ENCODE data around the gene MTA1.

The MTA1 gene

DNA sequence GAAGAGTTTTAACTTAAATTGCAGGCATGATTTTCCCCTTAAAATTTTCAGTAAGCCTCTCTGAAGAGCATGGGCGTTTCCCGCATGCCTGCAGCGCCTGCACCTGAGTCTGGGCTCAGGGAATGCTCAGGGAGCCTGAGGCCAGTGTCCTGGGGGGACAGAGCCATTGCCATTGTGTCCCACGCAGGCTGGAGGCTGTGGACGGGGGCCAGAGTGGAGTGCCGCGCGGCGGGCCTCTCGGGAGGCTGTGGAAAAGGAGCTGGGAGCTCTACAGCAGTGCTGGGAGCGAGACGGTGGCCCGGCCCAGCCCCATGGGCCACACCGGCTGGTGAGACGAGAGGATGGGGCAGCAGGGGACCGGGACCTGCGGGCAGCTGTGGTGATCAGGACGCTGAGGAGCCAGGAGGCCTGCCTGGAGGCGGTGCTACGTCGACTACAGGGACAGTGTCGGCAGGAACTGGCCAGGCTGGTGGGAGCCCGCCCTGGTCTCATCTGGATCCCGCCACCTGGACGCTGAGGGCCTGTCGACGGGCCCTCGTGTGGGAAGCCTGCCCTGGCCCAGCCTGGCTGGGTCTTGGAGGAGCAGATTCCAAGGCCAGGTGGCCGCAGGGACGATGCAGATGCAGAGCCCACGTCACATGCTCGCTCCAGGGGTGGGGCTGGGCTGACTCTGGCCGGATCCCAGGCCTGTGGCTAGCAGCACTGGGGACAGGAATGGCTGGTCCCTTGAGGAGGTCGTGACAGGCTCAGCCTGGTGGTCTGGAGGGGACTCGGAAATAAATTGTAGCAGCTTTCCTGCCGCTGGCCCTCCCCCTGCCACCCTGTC, 79.0 kb downstream of the MTA1 start:
- no peak for DNase-seq (ENCODE audit: low spot score)

DNA sequence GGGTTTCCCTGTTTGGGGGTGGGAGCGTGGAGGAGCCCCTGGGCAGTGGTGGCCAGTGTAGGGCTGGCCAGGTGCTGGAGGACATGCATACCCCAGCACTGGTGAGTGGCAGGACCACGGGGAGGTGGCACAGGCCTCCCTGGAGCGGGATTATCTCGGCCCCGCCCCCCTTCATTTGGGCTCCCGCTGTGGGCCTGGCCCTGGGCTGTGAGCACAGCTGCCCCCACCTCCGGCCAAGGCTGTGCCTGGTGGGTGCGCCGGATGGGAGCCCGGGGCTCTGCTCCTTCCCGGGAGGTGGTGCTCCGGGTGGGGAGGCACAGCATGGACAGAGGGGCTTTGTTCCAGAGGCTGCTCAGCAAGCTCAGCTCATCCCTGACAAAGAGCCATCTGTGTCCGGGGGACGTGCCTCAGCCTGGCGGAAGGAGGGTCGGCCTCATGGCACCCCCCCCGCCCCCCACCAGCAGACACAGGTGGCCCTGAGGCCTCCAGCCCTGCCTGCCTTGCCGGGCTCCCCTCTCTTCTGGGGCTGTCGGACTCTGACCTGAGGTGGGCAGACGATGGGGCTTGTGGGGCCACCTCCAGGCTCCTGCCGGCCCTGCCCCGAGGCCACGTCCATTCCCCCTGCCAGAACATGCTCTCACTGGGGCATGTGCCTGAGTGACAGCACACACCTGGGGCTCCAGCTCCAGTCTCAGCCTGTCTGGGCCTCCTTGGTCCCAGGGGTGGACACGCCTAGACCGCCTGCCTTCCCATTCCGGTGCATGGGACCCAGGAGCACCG, 79.8 kb downstream of the MTA1 start:
- no peak for DNase-seq (ENCODE audit: low spot score)

DNA sequence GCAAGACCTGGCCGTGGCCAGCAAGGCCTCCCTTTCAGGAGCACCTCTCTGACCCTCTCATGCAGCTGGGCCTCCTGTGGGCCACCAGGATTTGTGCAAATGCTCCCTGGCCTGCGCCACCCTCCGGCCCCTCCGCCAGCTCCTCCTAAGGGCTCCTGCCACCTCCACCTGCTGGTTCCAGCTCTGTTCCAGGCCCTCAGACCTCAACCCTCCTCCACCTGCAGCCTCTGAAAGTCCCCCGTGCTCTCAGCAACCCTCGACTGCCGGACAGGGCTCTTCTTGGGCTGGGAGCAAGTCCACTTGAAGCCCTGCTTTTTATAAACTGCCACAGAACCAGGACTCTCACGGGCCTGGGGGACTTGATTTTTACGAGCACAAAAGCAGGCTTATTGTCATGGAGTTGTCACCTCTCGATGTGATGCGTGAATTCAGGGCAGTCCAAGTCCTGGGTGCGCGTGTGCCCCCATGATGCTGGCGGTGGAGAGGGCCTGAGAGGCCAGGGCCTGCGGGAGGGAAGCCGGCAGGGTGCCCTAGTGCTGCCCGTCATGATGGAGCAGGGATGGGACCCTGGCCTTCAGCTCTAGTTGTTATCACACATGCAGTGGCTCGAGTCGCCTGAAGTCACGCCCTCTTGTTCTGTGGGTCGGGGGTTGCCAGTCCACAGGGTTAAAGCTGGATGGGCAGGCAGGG, 80.6 kb downstream of the MTA1 start:
- no peak for DNase-seq (ENCODE audit: low spot score)

DNA sequence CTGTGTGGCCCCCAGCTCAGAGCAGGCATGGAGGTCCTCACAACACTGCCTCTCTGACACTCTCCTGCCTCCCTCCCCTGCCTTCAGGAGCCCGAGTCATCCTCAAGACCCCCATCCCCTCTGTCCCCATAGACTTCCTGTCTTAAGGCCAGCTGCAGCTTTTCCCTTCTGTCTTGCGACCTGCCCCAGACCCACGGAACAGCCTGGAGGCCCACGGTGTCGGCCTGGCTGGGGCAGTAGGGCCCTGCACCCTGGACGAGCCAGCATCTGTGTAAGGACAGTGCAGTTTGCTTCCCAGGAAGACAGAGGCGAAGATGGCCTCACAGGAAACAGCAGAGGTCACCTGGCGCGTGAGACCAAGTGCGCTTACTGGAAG, 81.1 kb downstream of the MTA1 start:
- DNase-seq (ENCODE audit: low spot score) = no peak

DNA sequence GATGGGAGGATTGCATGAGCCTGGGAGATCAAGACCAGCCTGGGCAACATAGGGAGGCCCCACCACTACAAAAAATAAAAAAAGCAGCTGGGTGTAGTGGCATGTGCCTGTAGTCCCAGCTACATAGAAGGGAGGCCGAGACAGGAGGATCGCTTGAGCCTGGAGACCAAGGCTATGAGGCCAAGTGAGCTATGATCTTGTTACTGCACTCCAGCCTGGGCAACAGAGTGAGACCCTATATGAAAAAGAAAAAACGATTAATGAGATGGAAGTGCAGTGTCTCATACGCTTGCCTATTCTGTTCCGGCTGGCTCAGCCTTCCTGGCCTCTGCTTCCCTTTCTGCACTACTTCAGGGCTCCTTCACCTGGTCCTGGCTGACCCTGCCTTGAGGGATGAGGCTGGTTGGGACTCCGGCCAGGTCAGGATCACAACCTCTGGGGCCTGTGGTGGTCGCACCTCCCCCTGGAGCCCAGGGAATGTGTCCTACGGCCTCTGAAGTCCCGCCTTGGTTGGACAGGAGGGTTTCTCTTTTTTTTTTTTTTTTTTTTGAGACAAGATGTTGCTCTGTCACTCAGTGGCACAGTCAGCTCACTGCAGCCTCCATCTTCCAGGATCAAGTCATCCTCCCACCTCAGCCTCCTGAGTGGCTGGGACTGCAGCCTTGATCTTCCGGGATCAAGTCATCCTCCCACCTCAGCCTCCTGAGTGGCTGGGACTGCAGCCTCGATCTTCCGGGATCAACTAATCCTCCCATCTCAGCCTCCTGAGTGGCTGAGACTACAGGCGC, 82.1 kb downstream of the MTA1 start:
- DNase-seq (ENCODE audit: low spot score) = no peak

DNA sequence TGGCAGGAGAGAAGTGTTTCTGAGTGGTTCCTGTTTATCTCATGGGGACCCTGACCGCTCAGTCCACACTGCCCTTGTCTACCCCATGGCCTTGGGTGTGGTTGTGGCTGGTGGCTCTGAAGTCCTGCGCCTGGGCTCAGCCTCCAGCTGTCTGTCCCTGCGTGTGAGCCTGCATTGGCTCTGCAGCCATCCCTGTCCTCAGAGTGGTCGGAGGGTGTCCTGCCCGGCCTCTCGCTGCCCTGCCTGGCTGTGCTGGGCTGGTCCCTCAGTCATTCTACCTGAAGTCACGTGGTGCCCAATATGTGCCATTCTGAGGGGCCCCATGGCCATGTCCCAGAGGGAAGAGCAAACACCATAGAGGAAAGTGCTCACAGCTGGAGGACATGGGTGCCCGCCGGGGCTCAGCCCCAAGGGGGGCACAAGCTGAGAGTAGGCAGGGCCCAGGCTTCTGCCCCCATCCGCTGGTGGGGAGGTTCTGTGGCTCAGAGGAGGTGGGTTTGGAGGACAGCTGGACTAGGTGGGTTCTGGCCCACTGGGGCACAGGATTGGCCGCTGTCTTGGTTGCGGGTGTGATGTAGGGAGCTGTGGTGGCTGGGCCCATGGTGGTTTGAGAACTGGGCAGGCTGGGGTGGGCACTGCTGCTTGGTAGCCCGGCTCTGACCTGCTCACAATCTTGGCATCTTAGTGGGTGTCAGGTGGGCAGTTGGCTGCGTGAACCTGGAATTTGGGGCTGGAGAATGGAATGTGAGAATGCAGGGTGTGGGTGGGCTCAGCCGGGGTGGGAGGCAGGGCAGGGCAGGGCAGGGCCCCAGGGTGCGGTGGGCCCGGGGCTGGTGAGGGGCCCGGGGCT, 83.0 kb downstream of the MTA1 start:
- DNase-seq (ENCODE audit: low spot score) = no peak

DNA sequence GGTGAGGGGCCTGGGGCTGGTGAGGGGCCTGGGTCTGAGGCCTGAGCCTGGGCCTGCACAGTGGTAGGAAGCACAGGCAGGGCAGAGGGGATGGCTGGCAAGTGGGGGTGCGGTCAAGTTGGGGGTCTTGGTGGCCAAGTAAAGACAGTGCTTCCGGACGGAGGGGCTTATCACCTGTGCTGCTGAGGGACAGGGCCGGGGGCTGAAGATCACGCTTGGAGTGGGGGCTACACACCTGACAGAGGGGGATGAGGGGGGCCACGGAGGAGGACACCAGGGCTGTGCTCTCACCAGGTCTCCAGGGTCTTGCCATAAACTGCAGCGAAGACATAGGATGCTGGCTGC, 83.6 kb downstream of the MTA1 start:
- DNase-seq (ENCODE audit: low spot score) = no peak

DNA sequence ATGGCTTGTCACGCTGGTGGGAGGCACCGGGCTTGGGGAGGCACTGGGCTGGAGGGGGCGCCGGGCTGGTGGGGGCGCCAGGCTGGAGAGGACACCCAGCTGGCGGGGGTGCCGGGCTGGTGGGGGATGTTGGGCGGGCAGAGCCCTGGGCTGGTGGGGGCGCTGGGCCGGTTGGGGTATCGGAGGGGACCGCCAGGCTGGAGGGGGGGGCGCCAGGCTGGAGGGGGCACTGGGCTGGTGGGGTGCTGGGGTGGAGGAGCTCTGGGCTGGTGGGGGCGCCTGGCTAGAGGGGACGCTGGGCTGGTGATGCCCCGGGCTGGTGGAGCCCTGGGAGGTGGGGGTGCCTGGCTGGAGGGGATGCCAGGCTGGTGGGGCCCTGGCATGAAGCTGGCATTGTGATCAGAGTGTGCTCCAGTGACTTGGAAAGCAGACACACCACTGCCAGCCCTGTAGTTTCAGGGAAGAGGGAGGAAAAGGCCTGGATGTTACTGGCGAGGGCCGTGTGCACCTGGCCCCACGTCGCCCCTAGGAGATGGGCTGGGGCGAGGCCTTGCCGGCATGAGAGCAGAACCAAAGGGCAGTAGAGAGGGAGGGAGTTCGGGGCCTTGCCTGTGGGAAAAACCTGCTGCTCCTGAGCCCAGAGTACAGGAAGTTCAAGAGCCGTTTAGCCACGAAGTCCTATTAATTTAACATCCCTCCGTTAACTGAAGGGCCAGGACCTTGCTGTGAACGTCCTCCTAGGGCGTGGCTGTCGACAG, 84.5 kb downstream of the MTA1 start:
- DNase-seq (ENCODE audit: low spot score) = no peak

DNA sequence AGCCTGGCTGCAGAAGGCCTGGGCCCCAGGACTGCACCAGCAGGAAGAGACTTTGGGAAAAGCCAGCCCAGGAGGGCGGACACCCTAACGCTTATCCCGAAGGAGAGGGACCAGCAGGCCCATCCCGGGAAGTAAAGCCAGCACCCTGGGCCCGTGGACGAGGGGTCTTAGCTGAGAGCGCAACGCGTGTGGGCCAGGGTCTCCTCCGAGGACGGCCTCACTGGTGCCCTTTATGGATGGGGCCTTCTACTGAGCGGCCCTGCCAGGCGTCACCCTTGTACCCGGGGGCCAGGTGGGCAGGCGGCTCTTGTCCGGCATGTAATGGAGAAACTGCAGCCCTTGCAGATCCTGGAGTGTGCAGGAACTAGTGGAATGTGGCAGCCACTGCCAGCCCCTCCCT, 85.5 kb downstream of the MTA1 start:
- no peak for DNase-seq (ENCODE audit: low spot score)

DNA sequence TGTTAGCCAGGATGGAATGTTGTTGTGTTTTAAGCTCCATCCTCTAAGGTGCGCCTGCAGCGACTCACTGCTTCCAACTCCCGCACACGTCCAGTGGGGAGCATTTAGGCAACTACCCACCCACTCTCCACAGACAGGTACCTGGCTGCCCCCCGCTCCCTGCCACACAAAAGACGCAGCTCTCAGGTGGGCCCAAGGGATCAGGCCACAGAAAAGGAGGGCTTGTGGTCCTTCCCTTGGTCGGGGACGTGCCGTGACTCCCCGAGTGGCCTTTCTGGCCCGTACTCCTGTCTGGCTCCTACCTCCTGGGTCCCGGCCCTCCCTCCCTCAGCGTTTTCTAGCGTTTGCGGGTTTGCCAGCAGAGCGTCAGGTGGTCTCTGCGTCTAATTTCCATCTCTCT, 87.6 kb downstream of the MTA1 start:
- no peak for DNase-seq (ENCODE audit: low spot score)

DNA sequence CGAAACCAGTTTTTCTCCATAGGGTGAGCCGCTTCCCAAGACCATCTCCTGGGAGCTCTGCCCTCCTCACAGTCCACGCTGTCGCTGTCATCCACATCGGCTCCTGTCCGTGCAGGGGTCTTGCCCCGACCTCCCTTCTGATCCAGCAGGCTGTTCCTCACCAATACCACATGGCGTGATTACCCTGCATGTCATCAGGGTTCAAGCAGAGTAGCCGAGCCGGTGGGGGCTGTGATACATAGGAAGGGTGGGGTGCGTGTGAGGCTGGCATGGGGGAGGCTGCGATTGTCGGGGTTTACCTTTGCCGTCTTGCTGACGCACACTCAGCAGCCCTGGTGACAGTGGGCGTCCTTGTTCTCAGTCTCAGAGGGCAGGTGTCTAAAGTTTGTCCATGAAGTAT, 88.4 kb downstream of the MTA1 start:
- DNase-seq (ENCODE audit: low spot score) = no peak

DNA sequence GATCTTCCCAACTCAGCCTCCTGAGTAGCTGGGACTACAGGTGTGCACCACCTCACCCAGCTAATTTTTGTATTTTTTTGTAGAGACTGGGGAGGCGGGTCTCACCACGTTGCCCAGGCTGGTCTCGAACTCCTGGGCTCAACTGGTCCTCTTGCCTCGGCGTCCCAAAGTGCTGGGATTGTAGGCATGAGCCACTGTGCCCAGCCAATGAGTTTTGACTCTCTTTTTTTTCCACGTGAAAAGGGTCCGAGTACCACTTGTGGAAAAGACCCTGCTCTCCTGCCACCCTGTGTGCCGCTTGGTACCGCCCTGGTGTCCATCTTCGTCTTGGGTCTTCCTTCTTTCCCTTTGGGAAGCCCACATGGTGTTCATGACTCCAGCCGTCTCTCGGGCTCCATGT, 89.0 kb downstream of the MTA1 start:
- DNase-seq (ENCODE audit: low spot score) = no peak

DNA sequence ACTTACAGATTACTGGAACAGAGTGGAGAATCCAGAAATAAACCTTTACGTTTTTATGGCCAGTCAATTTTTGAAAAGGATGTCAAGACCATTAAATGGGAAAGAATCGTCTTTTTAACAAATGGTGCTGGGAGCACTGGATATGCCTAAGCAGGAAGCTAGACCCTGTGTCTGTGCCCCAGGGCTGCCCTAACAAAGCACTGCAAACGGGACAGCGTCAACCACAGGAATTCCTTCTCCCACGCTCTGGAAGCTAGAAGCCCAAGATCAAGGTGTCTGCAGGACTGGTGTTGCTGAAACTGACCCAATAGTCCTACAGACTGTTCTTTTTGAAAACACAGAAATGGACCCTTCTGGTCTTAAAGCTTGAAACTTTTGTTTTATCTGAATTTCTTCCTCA, 97.5 kb downstream of the MTA1 start:
- DNase-seq (ENCODE audit: low spot score) = no peak

DNA sequence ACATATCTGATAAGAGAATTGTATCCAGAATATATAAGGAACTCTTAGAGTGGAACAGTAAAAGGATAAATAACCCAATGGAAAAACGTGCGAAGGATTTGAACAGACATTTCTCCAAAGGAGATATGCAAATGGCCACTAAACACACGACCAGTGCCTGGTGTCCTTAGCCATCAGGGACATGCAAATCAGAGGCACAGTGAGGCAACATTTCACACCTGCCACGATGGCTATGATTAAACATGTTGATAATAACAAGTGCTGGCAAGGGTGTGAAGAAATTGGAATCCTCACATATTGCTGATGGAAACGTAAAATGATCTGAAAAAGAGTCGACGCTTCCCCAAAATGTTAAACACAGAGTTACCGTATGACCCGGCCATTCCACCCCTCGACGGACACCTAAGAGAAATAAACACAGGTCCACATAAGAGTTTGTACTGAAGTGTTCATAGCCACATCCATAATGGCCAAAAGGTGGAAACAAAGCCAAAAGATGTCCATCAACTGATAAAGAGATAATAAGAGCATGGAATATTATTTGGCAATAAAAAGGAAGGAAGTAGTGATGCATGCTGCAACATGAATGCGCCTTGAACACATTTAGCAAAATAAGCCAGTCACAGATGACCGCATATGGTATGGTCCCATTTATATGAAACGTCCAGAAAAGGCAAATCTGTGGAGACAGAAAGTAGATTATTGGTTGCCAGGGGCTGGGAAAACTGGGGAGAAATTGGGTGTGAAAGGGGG, 100.5 kb downstream of the MTA1 start:
- DNase-seq (ENCODE audit: low spot score) = no peak
